Mesothelial cell of epicardium (in vitro differentiated cells): ENCODE results near the gene MAP4K3. TPM values are rescaled to one million over a fixed set of nuclear protein-coding genes. Genes with fewer than 3 reads are reported as not detected.

Experiments
- DNase-seq, 2 experiments: peaks; one replicate each; pipeline ENCODE4 v3.0.0; 2021; ENCODE audit warnings: low spot score in 2 of 2; ENCODE audit not compliant: unreplicated experiment in 2 of 2
- H3K27ac Mint-ChIP-seq: 2 replicates; pipeline ENCODE4 v1.8.0; 2021; ENCODE audit warnings: mixed read lengths
- H3K27me3 Mint-ChIP-seq: 2 replicates; pipeline ENCODE4 v1.8.0; 2021; ENCODE audit warnings: low read depth, mixed read lengths
- H3K36me3 Mint-ChIP-seq: 2 replicates; pipeline ENCODE4 v1.8.0; 2021; ENCODE audit warnings: mixed read lengths
- H3K4me1 Mint-ChIP-seq: 2 replicates; pipeline ENCODE4 v1.8.0; 2021; ENCODE audit warnings: mixed read lengths
- H3K4me3 Mint-ChIP-seq: 2 replicates; pipeline ENCODE4 v1.8.0; 2021; ENCODE audit warnings: mild to moderate bottlenecking, moderate library complexity, mixed read lengths
- H3K9me3 Mint-ChIP-seq: 2 replicates; pipeline ENCODE4 v1.8.0; 2021; ENCODE audit warnings: mixed read lengths
- total RNA-seq: library from RNA; stranded (reverse); gene quantifications from 3 replicates; pipeline ENCODE4 v1.2.1, GENCODE V29; 2021
- TF ChIP-seq, protein P1 (sequence below): fragments of 200-600 bp; sonication (generic); IDR thresholded peaks from one replicate; pipeline ENCODE4 v1.5.0; 2021; ENCODE audit warnings: antibody characterized with exemption; ENCODE audit not compliant: unreplicated experiment

MAP4K3 gene
- total RNA-seq, 1 donor from 2014 or later: 78.0 TPM

DNA sequence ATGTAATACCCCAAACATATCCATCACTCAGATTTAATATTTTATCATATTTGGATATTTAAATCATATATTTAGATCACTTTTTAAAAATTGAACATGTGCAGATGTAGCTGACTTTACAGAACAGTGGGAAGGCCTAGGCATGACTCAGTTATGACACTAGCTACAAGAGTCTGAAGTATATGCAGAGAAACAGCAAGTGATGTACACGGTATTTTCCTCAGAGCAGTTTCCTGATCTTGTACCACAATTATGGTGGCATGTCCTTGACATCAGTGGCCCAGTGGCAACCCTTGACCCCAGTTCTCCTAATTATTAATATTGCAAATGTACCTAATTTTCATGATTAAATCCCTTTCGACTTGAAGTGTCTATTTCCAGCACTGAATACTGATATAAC lies 221.5 kb downstream of the MAP4K3 start:
- no peaks in the 10 kb centered on the region for H3K4me1 Mint-ChIP-seq
- H3K27ac Mint-ChIP-seq: no peak overlapping the region
- no peak for DNase-seq
- no peaks in the 10 kb centered on the region for H3K9me3 Mint-ChIP-seq
- no peak overlapping the region for H3K4me3 Mint-ChIP-seq
- TF ChIP-seq, protein P1, sequence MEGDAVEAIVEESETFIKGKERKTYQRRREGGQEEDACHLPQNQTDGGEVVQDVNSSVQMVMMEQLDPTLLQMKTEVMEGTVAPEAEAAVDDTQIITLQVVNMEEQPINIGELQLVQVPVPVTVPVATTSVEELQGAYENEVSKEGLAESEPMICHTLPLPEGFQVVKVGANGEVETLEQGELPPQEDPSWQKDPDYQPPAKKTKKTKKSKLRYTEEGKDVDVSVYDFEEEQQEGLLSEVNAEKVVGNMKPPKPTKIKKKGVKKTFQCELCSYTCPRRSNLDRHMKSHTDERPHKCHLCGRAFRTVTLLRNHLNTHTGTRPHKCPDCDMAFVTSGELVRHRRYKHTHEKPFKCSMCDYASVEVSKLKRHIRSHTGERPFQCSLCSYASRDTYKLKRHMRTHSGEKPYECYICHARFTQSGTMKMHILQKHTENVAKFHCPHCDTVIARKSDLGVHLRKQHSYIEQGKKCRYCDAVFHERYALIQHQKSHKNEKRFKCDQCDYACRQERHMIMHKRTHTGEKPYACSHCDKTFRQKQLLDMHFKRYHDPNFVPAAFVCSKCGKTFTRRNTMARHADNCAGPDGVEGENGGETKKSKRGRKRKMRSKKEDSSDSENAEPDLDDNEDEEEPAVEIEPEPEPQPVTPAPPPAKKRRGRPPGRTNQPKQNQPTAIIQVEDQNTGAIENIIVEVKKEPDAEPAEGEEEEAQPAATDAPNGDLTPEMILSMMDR: no peak
- peaks cover 3% of the 10 kb centered on the region for H3K36me3 Mint-ChIP-seq
- no peaks in the 10 kb centered on the region for H3K27me3 Mint-ChIP-seq

DNA sequence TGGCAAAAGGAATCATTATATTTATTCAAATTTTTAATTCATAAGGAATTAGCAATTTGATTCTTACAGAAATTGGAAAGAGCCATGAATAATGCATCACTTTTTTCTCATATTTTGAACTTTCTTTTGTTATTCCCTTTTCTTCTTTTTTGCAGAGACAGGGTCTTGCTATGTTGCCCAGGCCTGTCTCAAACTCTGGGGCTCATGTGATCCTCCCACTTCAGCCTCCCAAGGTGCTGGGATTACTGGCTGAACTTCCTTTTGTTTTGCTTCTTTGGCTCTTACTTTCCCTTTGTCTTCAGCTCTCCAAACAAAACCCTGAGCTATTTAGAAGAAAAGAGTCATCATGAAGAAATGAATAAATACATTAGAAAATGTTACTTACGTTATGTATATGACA lies 224.1 kb downstream of the MAP4K3 start:
- H3K9me3 Mint-ChIP-seq: no peaks in the 10 kb centered on the region
- no peak overlapping the region for H3K4me3 Mint-ChIP-seq
- H3K36me3 Mint-ChIP-seq: peaks cover 3% of the 10 kb centered on the region
- H3K27ac Mint-ChIP-seq: no peak overlapping the region
- no peaks in the 10 kb centered on the region for H3K27me3 Mint-ChIP-seq
- TF ChIP-seq, protein P1: no peak
- no peaks in the 10 kb centered on the region for H3K4me1 Mint-ChIP-seq
- DNase-seq: no peak

DNA sequence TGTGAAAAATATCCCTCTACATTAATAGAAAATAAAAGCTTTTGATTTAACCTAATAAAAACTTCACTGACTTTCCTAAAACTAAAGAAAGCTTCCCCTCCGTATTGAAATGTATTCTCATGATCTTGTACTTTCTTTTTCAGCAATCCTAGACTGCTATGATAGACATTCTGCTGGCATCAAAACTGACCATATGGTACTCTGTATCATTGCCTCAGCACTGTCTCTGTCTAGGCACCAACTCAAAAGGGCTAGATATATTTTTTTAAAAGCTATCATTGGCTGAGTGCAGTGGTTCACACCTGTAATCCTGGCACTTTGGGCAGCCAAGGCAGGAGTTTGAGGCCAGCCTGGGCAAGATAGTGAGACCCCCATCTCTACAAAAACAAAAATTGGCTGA lies 226.2 kb downstream of the MAP4K3 start:
- Mint-ChIP-seq H3K27ac (no peak overlapping the region), H3K4me1 (no peaks in the 10 kb centered on the region), H3K4me3 (no peak overlapping the region), H3K27me3 (no peaks in the 10 kb centered on the region), H3K36me3 (peaks cover 3% of the 10 kb centered on the region), H3K9me3 (no peaks in the 10 kb centered on the region)
- no peak for DNase-seq
- TF ChIP-seq, protein P1: no peak

DNA sequence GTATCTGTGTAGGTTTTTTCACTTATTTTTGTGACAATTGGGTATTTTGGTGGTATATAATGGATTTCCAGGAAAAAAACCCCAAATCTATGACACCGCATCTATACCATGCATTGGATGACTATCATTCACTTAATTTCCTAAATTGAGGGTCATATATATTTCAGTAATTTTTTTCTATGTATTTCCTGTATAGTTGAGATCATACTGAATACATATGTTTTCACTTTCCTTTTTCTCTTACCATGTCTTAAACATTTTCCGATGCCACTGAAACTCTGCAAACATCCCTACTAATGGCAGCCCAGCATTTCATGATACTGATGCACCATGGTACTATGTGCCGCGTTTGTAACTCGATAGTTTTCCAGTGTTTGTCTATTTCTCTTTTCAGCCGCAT lies 233.7 kb downstream of the MAP4K3 start:
- H3K27me3 Mint-ChIP-seq: no peaks in the 10 kb centered on the region
- H3K27ac Mint-ChIP-seq: no peak overlapping the region
- TF ChIP-seq, protein P1: no peak
- H3K4me1 Mint-ChIP-seq: peaks cover 7% of the 10 kb centered on the region
- no peak overlapping the region for H3K4me3 Mint-ChIP-seq
- no peak for DNase-seq
- H3K36me3 Mint-ChIP-seq: peaks cover 14% of the 10 kb centered on the region
- H3K9me3 Mint-ChIP-seq: peaks cover 28% of the 10 kb centered on the region

DNA sequence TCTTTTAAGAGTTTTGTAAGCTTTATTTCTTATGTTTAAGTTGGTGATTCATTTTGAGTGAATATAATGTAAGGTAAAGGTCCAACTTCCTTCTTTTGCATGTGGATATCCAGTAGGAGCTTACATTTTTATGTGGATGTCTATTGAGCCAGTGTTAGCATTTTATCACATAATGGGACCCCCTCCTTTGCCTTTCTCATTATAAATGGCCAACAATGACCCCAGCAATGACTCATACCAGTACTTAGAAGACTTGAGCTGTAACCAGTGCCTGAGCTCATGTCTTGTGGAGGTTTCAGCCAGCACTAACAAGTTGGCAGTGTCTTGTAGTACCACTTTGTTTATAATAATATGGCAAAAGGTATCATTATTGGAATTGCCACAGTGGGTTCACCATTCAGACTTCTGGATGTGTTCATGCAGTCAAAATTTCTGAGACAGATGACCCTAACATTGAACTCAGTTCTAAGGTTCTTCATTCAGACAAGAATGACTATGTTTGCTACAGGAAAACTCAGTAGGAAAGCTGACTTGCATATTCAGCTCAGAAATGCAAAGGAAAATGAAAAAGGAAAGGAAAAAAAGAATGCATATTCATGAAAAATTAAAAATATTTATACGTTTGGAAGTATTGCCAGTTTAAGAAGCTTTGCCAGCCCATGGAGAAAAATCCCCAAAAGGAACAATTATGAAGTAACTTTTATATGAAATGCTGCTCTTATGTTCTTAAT lies 234.3 kb downstream of the MAP4K3 start:
- TF ChIP-seq, protein P1: no peak
- Mint-ChIP-seq H3K27me3 (no peaks in the 10 kb centered on the region), H3K4me3 (no peak overlapping the region), H3K36me3 (peaks cover 14% of the 10 kb centered on the region), H3K4me1 (peaks cover 7% of the 10 kb centered on the region), H3K27ac (no peak overlapping the region), H3K9me3 (peaks cover 28% of the 10 kb centered on the region)
- no peak for DNase-seq

Other genes with a start within 250 kb of the MAP4K3 start
- gene CDKL4, start 193.3 kb downstream of the MAP4K3 start, total RNA-seq: 0.60 to 1.5 TPM (median 1.0 TPM) in 3 replicates
- 11.9 to 14.9 TPM (median 13.1 TPM) in 3 replicates for gene TMEM178A, start 228.6 kb upstream of the MAP4K3 start, total RNA-seq